Fibroblast of villous mesenchyme (primary cell): Measurements from ENCODE around the gene SAYSD1. TPM values are rescaled to one million over a fixed set of nuclear protein-coding genes. Genes with fewer than 3 reads are reported as not detected.

Experiments used
- DNase-seq: peaks from one replicate; pipeline ENCODE4 v3.0.0-alpha.2; 2010; ENCODE audit warnings: low read depth
- H3K4me3 ChIP-seq: 2 replicates; pipeline ENCODE4 v1.5.1; 2011; ENCODE audit warnings: low read depth, mild to moderate bottlenecking, low read length
- CTCF ChIP-seq: IDR thresholded peaks from 2 replicates; pipeline ENCODE4 v1.5.1; 2012; ENCODE audit warnings: low read depth, mild to moderate bottlenecking, low read length; ENCODE audit not compliant: insufficient read depth
- total RNA-seq: library from RNA; depleted of rRNA; stranded (reverse); fragments of >200 nt; gene quantifications from 2 replicates; pipeline ENCODE4 v1.2.3, GENCODE V29; 2012

Gene SAYSD1
- total RNA-seq, 1 donor = 17.7 TPM

- DNase-seq = no peak
- no peak overlapping the region for H3K4me3 ChIP-seq
- no peak for TF ChIP-seq CTCF
Observed at GRCh38 chr6:39130691-39131090, 15.7 kb upstream of the SAYSD1 start.

GRCh38 chr6:39128832-39129231 is 13.8 kb upstream of the SAYSD1 start:
- no peak for DNase-seq
- no peak for TF ChIP-seq CTCF
- H3K4me3 ChIP-seq = no peak overlapping the region

- no peak for DNase-seq
- no peak for TF ChIP-seq CTCF
- no peak overlapping the region for H3K4me3 ChIP-seq
Observed at GRCh38 chr6:39128106-39128505, 13.1 kb upstream of the SAYSD1 start.

GRCh38 chr6:39124114-39124513 is 9.1 kb upstream of the SAYSD1 start:
- TF ChIP-seq CTCF = no peak
- DNase-seq = no peak
- no peak overlapping the region for H3K4me3 ChIP-seq

- no peak for TF ChIP-seq CTCF
- H3K4me3 ChIP-seq = no peak overlapping the region
- DNase-seq = no peak
Observed at GRCh38 chr6:39118921-39119320, 3.9 kb upstream of the SAYSD1 start.

GRCh38 chr6:39114388-39114703 is 640 bp downstream of the SAYSD1 start:
- peak overlapping the region; percentile 84 for H3K4me3 ChIP-seq
- DNase-seq = no peak
- TF ChIP-seq CTCF = no peak

- no peak for TF ChIP-seq CTCF
- no peak for DNase-seq
- H3K4me3 ChIP-seq = no peak overlapping the region
Observed at GRCh38 chr6:39113788-39114187, 1.2 kb downstream of the SAYSD1 start.
